HEK293 (cell line): ENCODE results near the gene PPP6R3.

Source experiments
- CTCF ChIA-PET: fragments of 350-600 bp; formaldehyde crosslinking; extraction: SDS; loops from one replicate; lab custom pipeline; 2021; ENCODE audit warnings: antibody characterized with exemption; lab: Yijun Ruan, JAX
- POLR2A ChIA-PET: fragments of 300-600 bp; formaldehyde crosslinking; extraction: SDS; loops from one replicate; lab custom pipeline; 2020; ENCODE audit warnings: antibody characterized with exemption, inconsistent platforms; lab: Yijun Ruan, JAX
- H3K27ac ChIP-seq: fragments of 200-500 bp; sonication (Bioruptor generic); 2 replicates; pipeline ENCODE4 v1.5.1; 2014; ENCODE audit warnings: low read depth, low read length, control low read depth, inconsistent platforms; ENCODE audit errors: extremely low read depth
- H3K36me3 ChIP-seq, 2 experiments: fragments of 200-500 bp in 1 of 2; sonication (Bioruptor generic) in 1 of 2; 1 replicate in 1 of 2; 2 replicates in 1 of 2; pipeline ENCODE4 v1.5.1; 2014 to 2017; ENCODE audit warnings: inconsistent platforms in 2 of 2, low read length in 2 of 2; ENCODE audit not compliant: control insufficient read depth in 2 of 2, insufficient read depth in 1 of 2
- H3K4me1 ChIP-seq: fragments of 200-500 bp; sonication (Bioruptor generic); 2 replicates; pipeline ENCODE4 v1.5.1; 2014; ENCODE audit warnings: mild to moderate bottlenecking, low read length, inconsistent platforms; ENCODE audit not compliant: control insufficient read depth, insufficient read depth
- H3K4me3 ChIP-seq: 2 replicates; pipeline ENCODE4 v1.5.1; 2011; ENCODE audit warnings: low read depth, mild to moderate bottlenecking, control low read depth, low read length, moderate library complexity
- H3K9me3 ChIP-seq: fragments of 200-500 bp; sonication (Bioruptor generic); 2 replicates; pipeline ENCODE4 v1.5.1; 2014; ENCODE audit warnings: low read depth, low read length, inconsistent platforms; ENCODE audit not compliant: control insufficient read depth, insufficient read depth
- BCL11B ChIP-seq: fragments of 450-650 bp; formaldehyde crosslinking; IDR thresholded peaks from 2 replicates; pipeline ENCODE4 v1.5.1; 2016; ENCODE audit warnings: low read depth, missing biosample characterization, missing genetic modification characterization
- EGR2 ChIP-seq: fragments of 450-650 bp; formaldehyde crosslinking; IDR thresholded peaks from 2 replicates; pipeline ENCODE4 v1.5.1; 2016; ENCODE audit warnings: low read depth, missing biosample characterization, missing genetic modification characterization
- GLI4 ChIP-seq: fragments of 450-650 bp; formaldehyde crosslinking; IDR thresholded peaks from 2 replicates; pipeline ENCODE4 v1.5.1; 2016; ENCODE audit warnings: missing biosample characterization, missing genetic modification characterization
- SP7 ChIP-seq: fragments of 450-650 bp; formaldehyde crosslinking; IDR thresholded peaks from 2 replicates; pipeline ENCODE4 v1.5.1; 2016; ENCODE audit warnings: missing biosample characterization, missing genetic modification characterization
- WT1 ChIP-seq: fragments of 450-650 bp; formaldehyde crosslinking; IDR thresholded peaks from 2 replicates; pipeline ENCODE4 v1.5.1; 2016; ENCODE audit warnings: missing biosample characterization, missing genetic modification characterization
- ZBTB1 ChIP-seq: fragments of 450-650 bp; formaldehyde crosslinking; IDR thresholded peaks from 2 replicates; pipeline ENCODE4 v1.5.1; 2016; ENCODE audit warnings: missing biosample characterization, missing genetic modification characterization
- ZBTB17 ChIP-seq: fragments of 450-650 bp; formaldehyde crosslinking; IDR thresholded peaks from 2 replicates; pipeline ENCODE4 v1.5.1; 2016; ENCODE audit warnings: missing biosample characterization, missing genetic modification characterization
- ZFP69B ChIP-seq: fragments of 450-650 bp; formaldehyde crosslinking; IDR thresholded peaks from 2 replicates; pipeline ENCODE4 v1.5.1; 2016; ENCODE audit warnings: missing biosample characterization, missing genetic modification characterization
- ZNF155 ChIP-seq: fragments of 450-650 bp; formaldehyde crosslinking; IDR thresholded peaks from 2 replicates; pipeline ENCODE4 v1.5.1; 2016; ENCODE audit warnings: missing biosample characterization, missing genetic modification characterization
- ZNF211 ChIP-seq: fragments of 450-650 bp; formaldehyde crosslinking; IDR thresholded peaks from 2 replicates; pipeline ENCODE4 v1.5.1; 2016; ENCODE audit warnings: low read depth, missing biosample characterization, missing genetic modification characterization
- ZNF24 ChIP-seq: fragments of 450-650 bp; formaldehyde crosslinking; IDR thresholded peaks from 2 replicates; pipeline ENCODE4 v1.5.1; 2016; ENCODE audit warnings: missing biosample characterization, missing genetic modification characterization
- ZNF266 ChIP-seq: fragments of 450-650 bp; formaldehyde crosslinking; IDR thresholded peaks from 2 replicates; pipeline ENCODE4 v1.5.1; 2016; ENCODE audit warnings: missing biosample characterization, missing genetic modification characterization, low read depth
- ZNF324 ChIP-seq: fragments of 450-650 bp; formaldehyde crosslinking; IDR thresholded peaks from 2 replicates; pipeline ENCODE4 v1.5.1; 2016; ENCODE audit warnings: missing biosample characterization, missing genetic modification characterization
- ZNF514 ChIP-seq: fragments of 450-650 bp; formaldehyde crosslinking; IDR thresholded peaks from 2 replicates; pipeline ENCODE4 v1.5.1; 2016; ENCODE audit warnings: missing biosample characterization, missing genetic modification characterization
- ZNF544 ChIP-seq: fragments of 450-650 bp; formaldehyde crosslinking; IDR thresholded peaks from 2 replicates; pipeline ENCODE4 v1.5.0; 2017; ENCODE audit warnings: missing biosample characterization, missing genetic modification characterization
- ZNF664 ChIP-seq: fragments of 450-650 bp; formaldehyde crosslinking; IDR thresholded peaks from 2 replicates; pipeline ENCODE4 v1.5.1; 2016; ENCODE audit warnings: missing biosample characterization, missing genetic modification characterization
- ZNF792 ChIP-seq: fragments of 450-650 bp; formaldehyde crosslinking; IDR thresholded peaks from 2 replicates; pipeline ENCODE4 v1.5.1; 2016; ENCODE audit warnings: missing biosample characterization, missing genetic modification characterization
- TF ChIP-seq, protein P1 (sequence below): fragments of 450-650 bp; formaldehyde crosslinking; IDR thresholded peaks from 2 replicates; pipeline ENCODE4 v1.5.1; 2017; ENCODE audit warnings: missing biosample characterization, missing genetic modification characterization
- TF ChIP-seq, protein P2 (sequence below): fragments of 450-650 bp; formaldehyde crosslinking; IDR thresholded peaks from 2 replicates; pipeline ENCODE4 v1.5.1; 2016; ENCODE audit warnings: missing biosample characterization, missing genetic modification characterization
- TF ChIP-seq, protein P3 (sequence below): fragments of 450-650 bp; formaldehyde crosslinking; IDR thresholded peaks from 2 replicates; pipeline ENCODE4 v1.5.1; 2016; ENCODE audit warnings: missing biosample characterization, missing genetic modification characterization, low read depth
- TF ChIP-seq, protein P4 (sequence below): fragments of 450-650 bp; formaldehyde crosslinking; IDR thresholded peaks from 2 replicates; pipeline ENCODE4 v1.5.1; 2016; ENCODE audit warnings: missing biosample characterization, missing genetic modification characterization

The PPP6R3 gene

DNA sequence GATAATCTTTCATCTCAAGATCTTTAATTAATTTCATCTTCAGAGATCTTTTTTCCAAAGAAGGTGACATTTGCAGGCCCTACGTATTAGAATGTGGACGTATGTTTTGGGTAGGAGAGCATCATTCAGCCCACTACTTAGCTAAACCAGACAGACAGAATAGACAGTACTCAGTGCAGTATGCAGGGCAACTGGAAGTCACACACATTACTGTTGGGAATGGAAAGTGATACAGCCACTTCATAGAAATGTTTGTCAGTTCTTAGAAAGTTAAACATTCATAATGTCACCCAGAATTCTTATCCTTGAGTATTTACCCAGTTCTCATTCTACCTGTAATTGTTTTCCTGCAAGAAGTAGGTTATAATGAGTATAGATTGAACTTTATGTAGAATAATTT, 102.9 kb downstream of the PPP6R3 start:
- Histone ChIP-seq H3K9me3 (no peaks in the 10 kb centered on the region), H3K36me3 (peaks cover 0 to 73% of the 10 kb centered on the region in 2 experiments; a peak in 1 of 3 replicates), H3K27ac (no peak overlapping the region), H3K4me3 (no peak overlapping the region), H3K4me1 (no peaks in the 10 kb centered on the region)
- no peak for TF ChIP-seq GLI4
- TF ChIP-seq, protein P1, sequence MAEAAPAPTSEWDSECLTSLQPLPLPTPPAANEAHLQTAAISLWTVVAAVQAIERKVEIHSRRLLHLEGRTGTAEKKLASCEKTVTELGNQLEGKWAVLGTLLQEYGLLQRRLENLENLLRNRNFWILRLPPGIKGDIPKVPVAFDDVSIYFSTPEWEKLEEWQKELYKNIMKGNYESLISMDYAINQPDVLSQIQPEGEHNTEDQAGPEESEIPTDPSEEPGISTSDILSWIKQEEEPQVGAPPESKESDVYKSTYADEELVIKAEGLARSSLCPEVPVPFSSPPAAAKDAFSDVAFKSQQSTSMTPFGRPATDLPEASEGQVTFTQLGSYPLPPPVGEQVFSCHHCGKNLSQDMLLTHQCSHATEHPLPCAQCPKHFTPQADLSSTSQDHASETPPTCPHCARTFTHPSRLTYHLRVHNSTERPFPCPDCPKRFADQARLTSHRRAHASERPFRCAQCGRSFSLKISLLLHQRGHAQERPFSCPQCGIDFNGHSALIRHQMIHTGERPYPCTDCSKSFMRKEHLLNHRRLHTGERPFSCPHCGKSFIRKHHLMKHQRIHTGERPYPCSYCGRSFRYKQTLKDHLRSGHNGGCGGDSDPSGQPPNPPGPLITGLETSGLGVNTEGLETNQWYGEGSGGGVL (tag by site-specific recombination) = no peak
- TF ChIP-seq ZNF266 (tag by site-specific recombination) = no peak
- TF ChIP-seq, protein P2, sequence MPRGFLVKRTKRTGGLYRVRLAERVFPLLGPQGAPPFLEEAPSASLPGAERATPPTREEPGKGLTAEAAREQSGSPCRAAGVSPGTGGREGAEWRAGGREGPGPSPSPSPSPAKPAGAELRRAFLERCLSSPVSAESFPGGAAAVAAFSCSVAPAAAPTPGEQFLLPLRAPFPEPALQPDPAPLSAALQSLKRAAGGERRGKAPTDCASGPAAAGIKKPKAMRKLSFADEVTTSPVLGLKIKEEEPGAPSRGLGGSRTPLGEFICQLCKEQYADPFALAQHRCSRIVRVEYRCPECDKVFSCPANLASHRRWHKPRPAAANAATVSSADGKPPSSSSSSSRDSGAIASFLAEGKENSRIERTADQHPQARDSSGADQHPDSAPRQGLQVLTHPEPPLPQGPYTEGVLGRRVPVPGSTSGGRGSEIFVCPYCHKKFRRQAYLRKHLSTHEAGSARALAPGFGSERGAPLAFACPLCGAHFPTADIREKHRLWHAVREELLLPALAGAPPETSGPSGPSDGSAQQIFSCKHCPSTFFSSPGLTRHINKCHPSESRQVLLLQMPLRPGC = no peak
- TF ChIP-seq ZBTB1 = no peak
- no peak for TF ChIP-seq ZBTB17 (tag by site-specific recombination)
- TF ChIP-seq EGR2 (tag by site-specific recombination) = no peak
- no peak for TF ChIP-seq ZNF155 (tag by site-specific recombination)
- TF ChIP-seq ZFP69B (tag by site-specific recombination) = no peak
- ChIA-PET POLR2A (no interaction called here), CTCF (interaction anchor here (0.5 kb wide), 1 partner anchor 427 kb away, joined by 6 read pairs; no protein-coding TSS in a partner anchor)

DNA sequence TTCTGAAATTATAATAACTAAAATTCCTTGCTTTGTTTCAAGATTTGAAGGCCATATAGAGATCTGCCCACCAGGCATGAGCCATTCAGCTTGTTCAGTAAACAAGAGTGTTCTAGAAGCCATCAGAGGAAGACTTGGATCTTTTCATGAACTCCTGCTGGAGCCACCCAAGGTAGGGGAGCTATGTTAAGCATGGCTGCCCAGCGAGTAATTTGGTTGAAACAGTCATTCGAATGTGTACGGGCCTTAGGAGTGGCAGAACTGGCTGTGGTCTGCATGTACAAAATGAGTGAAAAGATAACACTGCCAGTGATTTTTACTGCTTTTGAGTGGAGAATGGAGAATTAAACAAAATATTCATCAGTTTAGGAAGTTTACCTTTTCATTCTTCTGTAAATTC, 103.7 kb downstream of the PPP6R3 start:
- H3K9me3 ChIP-seq = no peaks in the 10 kb centered on the region
- H3K4me1 ChIP-seq = no peaks in the 10 kb centered on the region
- CTCF ChIA-PET = interaction anchor here (0.8 to 1.3 kb wide), 2 partner anchors 20 to 54 kb away, joined by 3 read pairs; no protein-coding TSS in a partner anchor
- TF ChIP-seq ZNF664 = no peak
- TF ChIP-seq ZNF514 (tag by site-specific recombination) = no peak
- TF ChIP-seq, protein P3, sequence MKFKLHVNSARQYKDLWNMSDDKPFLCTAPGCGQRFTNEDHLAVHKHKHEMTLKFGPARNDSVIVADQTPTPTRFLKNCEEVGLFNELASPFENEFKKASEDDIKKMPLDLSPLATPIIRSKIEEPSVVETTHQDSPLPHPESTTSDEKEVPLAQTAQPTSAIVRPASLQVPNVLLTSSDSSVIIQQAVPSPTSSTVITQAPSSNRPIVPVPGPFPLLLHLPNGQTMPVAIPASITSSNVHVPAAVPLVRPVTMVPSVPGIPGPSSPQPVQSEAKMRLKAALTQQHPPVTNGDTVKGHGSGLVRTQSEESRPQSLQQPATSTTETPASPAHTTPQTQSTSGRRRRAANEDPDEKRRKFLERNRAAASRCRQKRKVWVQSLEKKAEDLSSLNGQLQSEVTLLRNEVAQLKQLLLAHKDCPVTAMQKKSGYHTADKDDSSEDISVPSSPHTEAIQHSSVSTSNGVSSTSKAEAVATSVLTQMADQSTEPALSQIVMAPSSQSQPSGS (tag by site-specific recombination) = no peak
- TF ChIP-seq ZNF211 (tag by site-specific recombination) = no peak
- TF ChIP-seq ZNF24 (tag by site-specific recombination) = no peak
- TF ChIP-seq WT1 (tag by site-specific recombination) = no peak
- TF ChIP-seq SP7 (tag by site-specific recombination) = no peak
- no peak for TF ChIP-seq ZNF792 (tag by site-specific recombination)
- TF ChIP-seq, protein P4, sequence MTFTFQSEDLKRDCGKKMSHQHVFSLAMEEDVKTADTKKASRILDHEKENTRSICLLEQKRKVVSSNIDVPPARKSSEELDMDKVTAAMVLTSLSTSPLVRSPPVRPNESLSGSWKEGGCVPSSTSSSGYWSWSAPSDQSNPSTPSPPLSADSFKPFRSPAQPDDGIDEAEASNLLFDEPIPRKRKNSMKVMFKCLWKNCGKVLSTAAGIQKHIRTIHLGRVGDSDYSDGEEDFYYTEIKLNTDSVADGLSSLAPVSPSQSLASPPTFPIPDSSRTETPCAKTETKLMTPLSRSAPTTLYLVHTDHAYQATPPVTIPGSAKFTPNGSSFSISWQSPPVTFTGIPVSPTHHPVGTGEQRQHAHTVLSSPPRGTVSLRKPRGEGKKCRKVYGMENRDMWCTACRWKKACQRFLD = no peak
- TF ChIP-seq BCL11B (tag by site-specific recombination) = no peak
- no peak for TF ChIP-seq ZNF324
- no peak for TF ChIP-seq ZNF544
- TF ChIP-seq, all 188 proteins: peak for 0
- Histone ChIP-seq H3K27ac (no peak overlapping the region), H3K4me3 (no peak overlapping the region), H3K36me3 (peaks cover 0 to 67% of the 10 kb centered on the region in 2 experiments; a peak in 1 of 3 replicates)
- POLR2A ChIA-PET = no interaction called here
